ENCODE data around the gene IGF2BP2. TPM values are rescaled to one million over a fixed set of nuclear protein-coding genes. Genes with fewer than 3 reads are reported as not detected.

The IGF2BP2 gene
- total and polyA plus RNA-seq, 2 of the 13 experiments (the other 11 are each of a cell fraction or from before 2014, with no cell fraction given), result 6.5 to 46.0 TPM

GRCh38 chr3:185825639-185826481 is 1.0 kb upstream of the IGF2BP2 start (continued):
- TF ChIP-seq SNAPC4 (CRISPR knock-in tag; IDR thresholded peaks at IDR 0.05) (no peak), ZNF710 (CRISPR knock-in tag; IDR thresholded peaks at IDR 0.05; ENCODE audit: borderline replicate concordance) (no peak), KAT2B (IDR thresholded peaks at IDR 0.05; ENCODE audit: borderline replicate concordance, low read depth, low read length) (no peak), NCOA5 (CRISPR knock-in tag; IDR thresholded peaks at IDR 0.05) (no peak), ZNF629 (CRISPR knock-in tag; conservative IDR thresholded peaks at IDR 0.05) (no peak), TCF7L2 (IDR thresholded peaks at IDR 0.05; ENCODE audit: low read depth, low read length) (no peak), ZXDC (CRISPR knock-in tag; IDR thresholded peaks at IDR 0.05) (no peak), ZBED4 (CRISPR knock-in tag; IDR thresholded peaks at IDR 0.05; ENCODE audit: borderline replicate concordance) (no peak), ZNF747 (CRISPR knock-in tag; IDR thresholded peaks at IDR 0.05; ENCODE audit: borderline replicate concordance) (no peak), DDIT3 (CRISPR knock-in tag; IDR thresholded peaks at IDR 0.05) (no peak), ZNF296 (CRISPR knock-in tag; conservative IDR thresholded peaks at IDR 0.05) (no peak)
